ES-I3 (cell line): ENCODE data around the gene TUSC2.

Experiments used
- H3K36me3 ChIP-seq: 2 replicates; pipeline ENCODE4 v1.6.1; 2013; ENCODE audit warnings: mild to moderate bottlenecking, low read length, control low read depth, moderate library complexity; ENCODE audit not compliant: insufficient read depth
- H3K4me1 ChIP-seq: 2 replicates; pipeline ENCODE4 v1.6.1; 2013; ENCODE audit warnings: mild to moderate bottlenecking, control low read depth, low read length; ENCODE audit not compliant: insufficient read depth
- H3K9ac ChIP-seq: 2 replicates; pipeline ENCODE4 v1.6.1; 2013; ENCODE audit warnings: low read depth, mild to moderate bottlenecking, low read length, moderate library complexity
- H3K9me3 ChIP-seq: 2 replicates; pipeline ENCODE4 v1.6.1; 2013; ENCODE audit warnings: mild to moderate bottlenecking, low read length, moderate library complexity; ENCODE audit not compliant: control insufficient read depth, insufficient read depth

TUSC2 gene

DNA sequence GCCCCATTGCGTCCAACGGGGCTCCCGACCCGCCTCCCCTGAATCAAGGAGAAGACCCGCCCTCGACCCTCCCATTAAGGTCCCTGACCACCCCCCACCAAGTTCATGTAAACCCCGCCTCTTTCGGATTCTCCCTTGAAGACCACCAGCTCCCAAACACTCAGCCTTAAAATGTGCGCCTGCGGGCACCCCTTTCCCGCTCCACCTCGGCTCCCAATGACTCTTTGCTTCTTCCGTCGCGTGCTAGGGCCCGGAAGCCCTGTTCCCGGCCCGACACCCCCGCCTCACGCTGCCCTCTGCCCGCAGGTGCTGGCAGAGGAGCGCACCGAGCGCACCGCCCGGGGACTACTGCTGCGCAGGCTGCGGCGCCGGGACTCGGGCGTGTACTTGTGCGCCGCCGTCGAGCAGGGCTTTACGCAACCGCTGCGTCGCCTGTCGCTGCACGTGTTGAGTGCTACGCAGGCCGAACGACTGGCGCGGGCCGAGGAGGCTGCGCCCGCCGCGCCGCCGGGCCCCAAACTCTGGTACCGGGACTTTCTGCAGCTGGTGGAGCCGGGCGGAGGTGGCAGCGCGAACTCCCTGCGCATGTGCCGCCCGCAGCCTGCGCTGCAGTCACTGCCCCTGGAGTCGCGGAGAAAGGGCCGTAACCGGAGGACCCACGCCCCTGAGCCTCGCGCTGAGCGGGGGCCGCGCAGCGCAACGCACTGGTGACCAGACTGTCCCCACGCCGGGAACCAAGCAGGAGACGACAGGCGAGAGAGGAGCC lies 51.8 kb downstream of the TUSC2 start:
- H3K9me3 ChIP-seq: no peaks in the 10 kb centered on the region
- H3K36me3 ChIP-seq: no peaks in the 10 kb centered on the region
- H3K9ac ChIP-seq: peak overlapping the region; percentile 46; the same call in 1 of the 2 replicates
- H3K4me1 ChIP-seq: peaks cover 9% of the 10 kb centered on the region; the same call in 1 of the 2 replicates

DNA sequence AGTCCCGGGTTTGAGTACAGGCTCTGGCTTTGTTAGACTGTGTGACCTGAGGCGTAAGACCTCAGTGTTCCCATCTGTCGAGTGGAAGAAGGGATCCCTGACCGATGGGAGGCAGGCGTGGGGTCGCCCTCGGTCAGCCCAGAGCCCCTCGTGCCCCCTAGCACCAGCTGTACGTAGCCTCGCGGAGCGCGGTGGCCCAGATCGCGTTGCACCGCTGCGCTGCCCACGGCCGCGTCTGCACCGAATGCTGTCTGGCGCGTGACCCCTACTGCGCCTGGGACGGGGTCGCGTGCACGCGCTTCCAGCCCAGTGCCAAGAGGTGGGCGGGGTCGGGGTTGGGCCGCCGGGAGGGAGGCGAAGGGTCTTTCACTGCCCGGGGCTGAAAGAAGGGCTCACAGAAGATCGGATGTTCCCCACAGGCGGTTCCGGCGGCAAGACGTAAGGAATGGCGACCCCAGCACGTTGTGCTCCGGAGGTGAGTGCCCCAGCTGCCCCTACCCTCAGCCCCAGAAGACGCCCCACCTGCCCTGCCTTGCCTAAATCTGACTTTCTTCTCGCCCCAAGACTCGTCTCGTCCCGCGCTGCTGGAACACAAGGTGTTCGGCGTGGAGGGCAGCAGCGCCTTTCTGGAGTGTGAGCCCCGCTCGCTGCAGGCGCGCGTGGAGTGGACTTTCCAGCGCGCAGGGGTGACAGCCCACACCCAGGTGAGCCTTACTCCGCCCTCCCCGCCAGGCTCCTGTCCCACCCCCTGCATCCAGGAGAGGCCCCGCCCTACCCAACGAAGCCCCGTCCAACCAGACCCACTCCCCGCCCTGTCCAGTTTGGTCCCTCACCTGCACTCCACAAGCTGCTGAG lies 52.7 kb downstream of the TUSC2 start:
- Histone ChIP-seq H3K9me3 (no peaks in the 10 kb centered on the region), H3K36me3 (no peaks in the 10 kb centered on the region), H3K9ac (peak overlapping the region; percentile 46; the same call in 1 of the 2 replicates), H3K4me1 (peaks cover 9% of the 10 kb centered on the region; the same call in 1 of the 2 replicates)
